ENCODE data around the gene BNIP3.

BNIP3 gene

GRCh38 chr10:131935260-131935659 is 46.5 kb downstream of the BNIP3 start:
- TF ChIP-seq, protein P1, sequence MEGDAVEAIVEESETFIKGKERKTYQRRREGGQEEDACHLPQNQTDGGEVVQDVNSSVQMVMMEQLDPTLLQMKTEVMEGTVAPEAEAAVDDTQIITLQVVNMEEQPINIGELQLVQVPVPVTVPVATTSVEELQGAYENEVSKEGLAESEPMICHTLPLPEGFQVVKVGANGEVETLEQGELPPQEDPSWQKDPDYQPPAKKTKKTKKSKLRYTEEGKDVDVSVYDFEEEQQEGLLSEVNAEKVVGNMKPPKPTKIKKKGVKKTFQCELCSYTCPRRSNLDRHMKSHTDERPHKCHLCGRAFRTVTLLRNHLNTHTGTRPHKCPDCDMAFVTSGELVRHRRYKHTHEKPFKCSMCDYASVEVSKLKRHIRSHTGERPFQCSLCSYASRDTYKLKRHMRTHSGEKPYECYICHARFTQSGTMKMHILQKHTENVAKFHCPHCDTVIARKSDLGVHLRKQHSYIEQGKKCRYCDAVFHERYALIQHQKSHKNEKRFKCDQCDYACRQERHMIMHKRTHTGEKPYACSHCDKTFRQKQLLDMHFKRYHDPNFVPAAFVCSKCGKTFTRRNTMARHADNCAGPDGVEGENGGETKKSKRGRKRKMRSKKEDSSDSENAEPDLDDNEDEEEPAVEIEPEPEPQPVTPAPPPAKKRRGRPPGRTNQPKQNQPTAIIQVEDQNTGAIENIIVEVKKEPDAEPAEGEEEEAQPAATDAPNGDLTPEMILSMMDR (IDR thresholded peaks at IDR 0.05; ENCODE audit: low read length, missing control alignments) = no peak
- H3K4me3 ChIP-seq (replicated peaks; ENCODE audit: low read depth, low read length) = no peak overlapping the region
- no peak for DNase-seq (ENCODE audit: low read depth)

GRCh38 chr10:131934769-131935168 is 47.0 kb downstream of the BNIP3 start:
- DNase-seq (ENCODE audit: low read depth) = no peak
- H3K4me3 ChIP-seq (replicated peaks; ENCODE audit: low read depth, low read length) = no peak overlapping the region
- TF ChIP-seq, protein P1 (IDR thresholded peaks at IDR 0.05; ENCODE audit: low read length, missing control alignments) = no peak

DNA sequence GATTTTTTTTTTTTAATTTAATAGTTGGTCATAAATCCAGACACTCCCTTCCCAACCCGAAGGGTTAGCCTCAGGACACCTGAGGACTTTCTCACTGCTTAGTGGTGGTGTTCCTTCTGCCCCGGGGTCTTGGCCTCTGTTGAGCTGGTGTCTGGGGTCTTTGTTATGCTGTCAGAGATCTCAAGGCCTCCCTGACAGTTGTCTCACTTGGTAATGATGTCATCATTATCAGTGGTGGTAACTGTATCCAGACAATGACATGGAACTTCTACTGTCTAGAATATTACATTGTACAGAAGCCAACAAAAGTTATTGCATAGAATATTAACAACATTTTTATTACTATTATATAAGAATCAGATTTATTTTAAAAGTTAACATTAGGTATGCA is 48.0 kb downstream of the BNIP3 start:
- no peak for DNase-seq (ENCODE audit: low read depth)
- TF ChIP-seq, protein P1 (IDR thresholded peaks at IDR 0.05; ENCODE audit: low read length, missing control alignments) = no peak
- H3K4me3 ChIP-seq (replicated peaks; ENCODE audit: low read depth, low read length) = no peak overlapping the region

GRCh38 chr10:131933016-131933695 is 48.6 kb downstream of the BNIP3 start:
- TF ChIP-seq, protein P1 (IDR thresholded peaks at IDR 0.05; ENCODE audit: low read length, missing control alignments) = no peak
- H3K4me3 ChIP-seq (replicated peaks; ENCODE audit: low read depth, low read length) = no peak overlapping the region
- DNase-seq (ENCODE audit: low read depth) = no peak

- no peak for DNase-seq (ENCODE audit: low read depth)
- no peak overlapping the region for H3K4me3 ChIP-seq (replicated peaks; ENCODE audit: low read depth, low read length)
- TF ChIP-seq, protein P1 (IDR thresholded peaks at IDR 0.05; ENCODE audit: low read length, missing control alignments) = no peak
Observed at GRCh38 chr10:131931981-131932380, 49.7 kb downstream of the BNIP3 start.

- no peak overlapping the region for H3K4me3 ChIP-seq (replicated peaks; ENCODE audit: low read depth, low read length)
- DNase-seq (ENCODE audit: low read depth) = no peak
- TF ChIP-seq, protein P1 (IDR thresholded peaks at IDR 0.05; ENCODE audit: low read length, missing control alignments) = no peak
Observed at GRCh38 chr10:131930586-131931330, 51.0 kb downstream of the BNIP3 start.

Data from fibroblast of pulmonary artery (primary cell).